ENCODE results near the gene TTC21A. TPM values are rescaled to one million over a fixed set of nuclear protein-coding genes. Genes with fewer than 3 reads are reported as not detected.

TTC21A gene
- total and polyA plus RNA-seq, 10 of the 15 experiments (the other 5 are each of a cell fraction or from before 2014, with no cell fraction given), result 0.62 to 3.2 (median 1.2) TPM

DNA sequence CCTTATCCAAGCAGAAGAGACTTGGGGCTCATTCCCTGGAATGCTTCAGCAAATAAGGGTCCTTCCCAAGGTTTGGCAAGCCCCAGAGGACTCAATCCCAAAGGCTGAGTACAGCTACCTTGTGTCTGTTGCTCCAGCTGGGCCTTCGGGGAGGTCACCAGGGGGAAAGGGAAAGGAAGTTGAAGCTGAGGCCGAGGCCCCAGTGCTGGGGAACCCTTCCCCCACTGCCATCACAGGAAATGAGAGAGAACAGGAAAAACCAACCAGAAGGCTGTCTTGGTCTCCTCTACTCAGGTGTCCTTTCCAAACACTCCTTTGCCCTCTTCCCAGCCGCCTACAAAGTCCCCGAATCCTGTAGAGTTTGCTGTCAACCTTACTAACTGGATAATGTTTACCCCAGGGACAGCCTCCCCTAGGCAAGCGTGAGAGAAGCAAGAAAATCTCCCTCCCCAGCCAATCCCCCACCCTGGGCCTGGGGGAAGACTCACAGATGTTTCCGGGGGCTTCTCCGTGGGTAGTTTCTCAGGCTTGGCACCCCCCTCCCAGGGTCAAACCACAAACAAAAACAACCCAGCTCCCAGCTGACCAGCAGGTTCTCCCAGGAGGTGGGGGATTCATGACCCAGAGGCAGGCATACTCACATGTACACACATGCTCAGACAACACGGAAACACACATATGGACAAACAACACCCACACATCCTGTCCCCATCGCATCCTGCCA is 40.4 kb downstream of the TTC21A start:
- Histone ChIP-seq H3K4me1 (ENCODE audit: control insufficient read depth, insufficient read depth, low read length) (peaks cover 45% of the 10 kb centered on the region), H3K9me3 (replicated peaks; ENCODE audit: control insufficient read depth, insufficient read depth, low read length) (no peaks in the 10 kb centered on the region), H3K79me2 (ENCODE audit: control insufficient read depth, insufficient read depth, low read length) (peaks cover 84% of the 10 kb centered on the region), H3K4me3 (peak overlapping the region; percentile 85), H3K9ac (ENCODE audit: control insufficient read depth, insufficient read depth, low read length) (peak overlapping the region; percentile 85), H2AFZ (ENCODE audit: control insufficient read depth, low read depth, low read length) (peak overlapping the region; percentile 15), H3K27ac (ENCODE audit: control insufficient read depth, insufficient read depth) (peak overlapping the region; percentile 99), H3K4me2 (ENCODE audit: control insufficient read depth, insufficient read depth) (peak overlapping the region; percentile 97), H3K36me3 (ENCODE audit: control insufficient read depth in 2 of 2, insufficient read depth in 2 of 2, low read length in 1 of 2) (peaks cover 10 to 18% of the 10 kb centered on the region in 2 experiments), H3K27me3 (replicated peaks in 1 of 2; ENCODE audit: control insufficient read depth in 2 of 2, insufficient read depth in 2 of 2, low read length in 1 of 2) (no peaks in the 10 kb centered on the region), H4K20me1 (ENCODE audit: control insufficient read depth, insufficient read depth) (no peaks in the 10 kb centered on the region; the same call in 1 of the 2 replicates)
- RAD21 ChIA-PET (ENCODE audit: unreplicated experiment), result interaction anchor here (0.7 to 3.2 kb wide), 10 partner anchors 11 to 140 kb away, joined by 3 to 14 read pairs (median 4); partner anchors contain the start of genes GORASP1 and TTC21A
- FAIRE-seq, result peak; percentile 44
- TSS peak; percentile 55 for BruUV-seq (replicated peaks)
- in situ Hi-C loops (cut with MboI), result no loop called here
- intact Hi-C loops (cut with micrococcal nuclease; ENCODE audit: unreplicated experiment), result no loop called here
- DNase-seq (ENCODE audit: low read depth, low spot score), result no peak
- WGBS (ENCODE audit: insufficient coverage, insufficient replicate concordance, low lambda C conversion rate, missing lambda C conversion rate), result 1% methylated on average over 9 of the region's 9 CpGs
- CTCF ChIA-PET, result interaction anchor here (1.0 to 4.4 kb wide), 6 partner anchors 12 to 144 kb away, joined by 3 to 27 read pairs (median 8); no protein-coding TSS in a partner anchor
- SMC1A ChIA-PET (ENCODE audit: uncharacterized antibody, unreplicated experiment), result interaction anchor here (0.7 to 4.9 kb wide), 16 partner anchors 9 to 144 kb away, joined by 3 to 20 read pairs (median 4); no protein-coding TSS in a partner anchor
- ATAC-seq, result peak; percentile 21
- POLR2A ChIA-PET, result interaction anchor here (0.6 to 2.5 kb wide), 4 partner anchors 32 to 144 kb away, joined by 3 to 11 read pairs (median 4); no protein-coding TSS in a partner anchor
- TF ChIP-seq, protein P1, sequence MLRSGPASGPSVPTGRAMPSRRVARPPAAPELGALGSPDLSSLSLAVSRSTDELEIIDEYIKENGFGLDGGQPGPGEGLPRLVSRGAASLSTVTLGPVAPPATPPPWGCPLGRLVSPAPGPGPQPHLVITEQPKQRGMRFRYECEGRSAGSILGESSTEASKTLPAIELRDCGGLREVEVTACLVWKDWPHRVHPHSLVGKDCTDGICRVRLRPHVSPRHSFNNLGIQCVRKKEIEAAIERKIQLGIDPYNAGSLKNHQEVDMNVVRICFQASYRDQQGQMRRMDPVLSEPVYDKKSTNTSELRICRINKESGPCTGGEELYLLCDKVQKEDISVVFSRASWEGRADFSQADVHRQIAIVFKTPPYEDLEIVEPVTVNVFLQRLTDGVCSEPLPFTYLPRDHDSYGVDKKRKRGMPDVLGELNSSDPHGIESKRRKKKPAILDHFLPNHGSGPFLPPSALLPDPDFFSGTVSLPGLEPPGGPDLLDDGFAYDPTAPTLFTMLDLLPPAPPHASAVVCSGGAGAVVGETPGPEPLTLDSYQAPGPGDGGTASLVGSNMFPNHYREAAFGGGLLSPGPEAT (IDR thresholded peaks at IDR 0.05; ENCODE audit: low read depth), result 0 out of 2 replicates have a peak, but pooled peaks have one; percentile 30
- TF ChIP-seq, protein P2, sequence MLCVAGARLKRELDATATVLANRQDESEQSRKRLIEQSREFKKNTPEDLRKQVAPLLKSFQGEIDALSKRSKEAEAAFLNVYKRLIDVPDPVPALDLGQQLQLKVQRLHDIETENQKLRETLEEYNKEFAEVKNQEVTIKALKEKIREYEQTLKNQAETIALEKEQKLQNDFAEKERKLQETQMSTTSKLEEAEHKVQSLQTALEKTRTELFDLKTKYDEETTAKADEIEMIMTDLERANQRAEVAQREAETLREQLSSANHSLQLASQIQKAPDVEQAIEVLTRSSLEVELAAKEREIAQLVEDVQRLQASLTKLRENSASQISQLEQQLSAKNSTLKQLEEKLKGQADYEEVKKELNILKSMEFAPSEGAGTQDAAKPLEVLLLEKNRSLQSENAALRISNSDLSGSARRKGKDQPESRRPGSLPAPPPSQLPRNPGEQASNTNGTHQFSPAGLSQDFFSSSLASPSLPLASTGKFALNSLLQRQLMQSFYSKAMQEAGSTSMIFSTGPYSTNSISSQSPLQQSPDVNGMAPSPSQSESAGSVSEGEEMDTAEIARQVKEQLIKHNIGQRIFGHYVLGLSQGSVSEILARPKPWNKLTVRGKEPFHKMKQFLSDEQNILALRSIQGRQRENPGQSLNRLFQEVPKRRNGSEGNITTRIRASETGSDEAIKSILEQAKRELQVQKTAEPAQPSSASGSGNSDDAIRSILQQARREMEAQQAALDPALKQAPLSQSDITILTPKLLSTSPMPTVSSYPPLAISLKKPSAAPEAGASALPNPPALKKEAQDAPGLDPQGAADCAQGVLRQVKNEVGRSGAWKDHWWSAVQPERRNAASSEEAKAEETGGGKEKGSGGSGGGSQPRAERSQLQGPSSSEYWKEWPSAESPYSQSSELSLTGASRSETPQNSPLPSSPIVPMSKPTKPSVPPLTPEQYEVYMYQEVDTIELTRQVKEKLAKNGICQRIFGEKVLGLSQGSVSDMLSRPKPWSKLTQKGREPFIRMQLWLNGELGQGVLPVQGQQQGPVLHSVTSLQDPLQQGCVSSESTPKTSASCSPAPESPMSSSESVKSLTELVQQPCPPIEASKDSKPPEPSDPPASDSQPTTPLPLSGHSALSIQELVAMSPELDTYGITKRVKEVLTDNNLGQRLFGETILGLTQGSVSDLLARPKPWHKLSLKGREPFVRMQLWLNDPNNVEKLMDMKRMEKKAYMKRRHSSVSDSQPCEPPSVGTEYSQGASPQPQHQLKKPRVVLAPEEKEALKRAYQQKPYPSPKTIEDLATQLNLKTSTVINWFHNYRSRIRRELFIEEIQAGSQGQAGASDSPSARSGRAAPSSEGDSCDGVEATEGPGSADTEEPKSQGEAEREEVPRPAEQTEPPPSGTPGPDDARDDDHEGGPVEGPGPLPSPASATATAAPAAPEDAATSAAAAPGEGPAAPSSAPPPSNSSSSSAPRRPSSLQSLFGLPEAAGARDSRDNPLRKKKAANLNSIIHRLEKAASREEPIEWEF (IDR thresholded peaks at IDR 0.05; ENCODE audit: insufficient replicate concordance, low read depth, low read length), result peak; percentile 90
- TF ChIP-seq NR2F1 (conservative IDR thresholded peaks at IDR 0.05) (peak; percentile 86), SPI1 (IDR thresholded peaks at IDR 0.05; ENCODE audit: borderline replicate concordance, insufficient read depth, low read depth, low read length) (0 out of 2 replicates have a peak, but pooled peaks have one; percentile 27), POLR2AphosphoS5 (IDR thresholded peaks at IDR 0.05; ENCODE audit: low read length) (peak; percentile 66; the same call in 1 of the 2 replicates), POLR2A (IDR thresholded peaks at IDR 0.05; ENCODE audit: low read depth, low read length) (no peak), NBN (IDR thresholded peaks at IDR 0.05) (peak; percentile 68; the same call in 1 of the 2 replicates)
- TF ChIP-seq, protein P3, sequence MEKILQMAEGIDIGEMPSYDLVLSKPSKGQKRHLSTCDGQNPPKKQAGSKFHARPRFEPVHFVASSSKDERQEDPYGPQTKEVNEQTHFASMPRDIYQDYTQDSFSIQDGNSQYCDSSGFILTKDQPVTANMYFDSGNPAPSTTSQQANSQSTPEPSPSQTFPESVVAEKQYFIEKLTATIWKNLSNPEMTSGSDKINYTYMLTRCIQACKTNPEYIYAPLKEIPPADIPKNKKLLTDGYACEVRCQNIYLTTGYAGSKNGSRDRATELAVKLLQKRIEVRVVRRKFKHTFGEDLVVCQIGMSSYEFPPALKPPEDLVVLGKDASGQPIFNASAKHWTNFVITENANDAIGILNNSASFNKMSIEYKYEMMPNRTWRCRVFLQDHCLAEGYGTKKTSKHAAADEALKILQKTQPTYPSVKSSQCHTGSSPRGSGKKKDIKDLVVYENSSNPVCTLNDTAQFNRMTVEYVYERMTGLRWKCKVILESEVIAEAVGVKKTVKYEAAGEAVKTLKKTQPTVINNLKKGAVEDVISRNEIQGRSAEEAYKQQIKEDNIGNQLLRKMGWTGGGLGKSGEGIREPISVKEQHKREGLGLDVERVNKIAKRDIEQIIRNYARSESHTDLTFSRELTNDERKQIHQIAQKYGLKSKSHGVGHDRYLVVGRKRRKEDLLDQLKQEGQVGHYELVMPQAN (conservative IDR thresholded peaks at IDR 0.05), result peak; percentile 45; the same call in 1 of the 2 replicates
- TF ChIP-seq, protein P4, sequence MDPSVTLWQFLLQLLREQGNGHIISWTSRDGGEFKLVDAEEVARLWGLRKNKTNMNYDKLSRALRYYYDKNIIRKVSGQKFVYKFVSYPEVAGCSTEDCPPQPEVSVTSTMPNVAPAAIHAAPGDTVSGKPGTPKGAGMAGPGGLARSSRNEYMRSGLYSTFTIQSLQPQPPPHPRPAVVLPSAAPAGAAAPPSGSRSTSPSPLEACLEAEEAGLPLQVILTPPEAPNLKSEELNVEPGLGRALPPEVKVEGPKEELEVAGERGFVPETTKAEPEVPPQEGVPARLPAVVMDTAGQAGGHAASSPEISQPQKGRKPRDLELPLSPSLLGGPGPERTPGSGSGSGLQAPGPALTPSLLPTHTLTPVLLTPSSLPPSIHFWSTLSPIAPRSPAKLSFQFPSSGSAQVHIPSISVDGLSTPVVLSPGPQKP (IDR thresholded peaks at IDR 0.05; ENCODE audit: low read depth, low read length), result peak; percentile 63
- TF ChIP-seq, protein P5, sequence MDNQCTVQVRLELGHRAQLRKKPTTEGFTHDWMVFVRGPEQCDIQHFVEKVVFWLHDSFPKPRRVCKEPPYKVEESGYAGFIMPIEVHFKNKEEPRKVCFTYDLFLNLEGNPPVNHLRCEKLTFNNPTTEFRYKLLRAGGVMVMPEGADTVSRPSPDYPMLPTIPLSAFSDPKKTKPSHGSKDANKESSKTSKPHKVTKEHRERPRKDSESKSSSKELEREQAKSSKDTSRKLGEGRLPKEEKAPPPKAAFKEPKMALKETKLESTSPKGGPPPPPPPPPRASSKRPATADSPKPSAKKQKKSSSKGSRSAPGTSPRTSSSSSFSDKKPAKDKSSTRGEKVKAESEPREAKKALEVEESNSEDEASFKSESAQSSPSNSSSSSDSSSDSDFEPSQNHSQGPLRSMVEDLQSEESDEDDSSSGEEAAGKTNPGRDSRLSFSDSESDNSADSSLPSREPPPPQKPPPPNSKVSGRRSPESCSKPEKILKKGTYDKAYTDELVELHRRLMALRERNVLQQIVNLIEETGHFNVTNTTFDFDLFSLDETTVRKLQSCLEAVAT (IDR thresholded peaks at IDR 0.05), result 0 out of 2 replicates have a peak, but pooled peaks have one; percentile 56
